ENCODE data around the gene IRX4.

DNA sequence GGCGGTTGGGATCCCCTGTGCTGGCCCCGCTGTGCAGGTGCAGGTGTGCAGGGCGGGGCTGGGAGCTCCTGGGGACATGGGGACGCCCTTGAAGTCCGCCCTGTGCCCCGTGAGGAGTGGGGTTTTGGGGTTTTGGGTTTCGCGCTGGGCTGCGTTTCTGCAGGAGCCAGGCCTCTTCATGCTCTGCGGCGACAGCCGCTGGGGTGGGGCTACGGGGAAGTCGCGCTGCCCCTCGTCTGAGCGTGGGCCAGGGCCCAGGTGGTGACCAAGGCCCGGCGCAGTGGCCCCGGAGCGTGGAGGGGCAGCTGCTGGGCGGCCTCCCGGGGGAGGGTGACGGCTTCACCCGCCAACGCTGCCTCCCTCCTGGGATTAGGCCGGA, 47.8 kb upstream of the IRX4 start:
- no peak for TF ChIP-seq CTCF (IDR thresholded peaks at IDR 0.05 in 4 of 5, conservative IDR thresholded peaks at IDR 0.05 in 1 of 5)
- TF ChIP-seq POLR2A (IDR thresholded peaks at IDR 0.05), result no peak

Data from gastrocnemius medialis (tissue), 4 donors.